ENCODE measurements around the gene C1GALT1.
"Not testable (repeated sequence)": the region's sequence is repeated elsewhere in the genome, so short reads cannot be mapped to it uniquely, and the experiment has no call there.

GRCh38 chr7:7199592-7199991 is 17.2 kb downstream of the C1GALT1 start:
- TF ChIP-seq CTCF, POLR2A (IDR thresholded peaks at IDR 0.05): not testable (repeated sequence)
